PC-9 (cell line): ENCODE data around the gene CDKN2C.

ENCODE experiments used
- EZH2 ChIP-seq: fragments of 200-600 bp; sonication (generic); IDR thresholded peaks from 2 replicates; pipeline ENCODE4 v1.8.0; 2017; ENCODE audit warnings: antibody characterized with exemption, low read depth
- TF ChIP-seq, protein P1 (sequence below): fragments of 200-600 bp; sonication (generic); conservative IDR thresholded peaks from 2 replicates; pipeline ENCODE4 v1.6.1; 2017; ENCODE audit warnings: mixed run types, antibody characterized with exemption, mild to moderate bottlenecking, moderate library complexity

DNA sequence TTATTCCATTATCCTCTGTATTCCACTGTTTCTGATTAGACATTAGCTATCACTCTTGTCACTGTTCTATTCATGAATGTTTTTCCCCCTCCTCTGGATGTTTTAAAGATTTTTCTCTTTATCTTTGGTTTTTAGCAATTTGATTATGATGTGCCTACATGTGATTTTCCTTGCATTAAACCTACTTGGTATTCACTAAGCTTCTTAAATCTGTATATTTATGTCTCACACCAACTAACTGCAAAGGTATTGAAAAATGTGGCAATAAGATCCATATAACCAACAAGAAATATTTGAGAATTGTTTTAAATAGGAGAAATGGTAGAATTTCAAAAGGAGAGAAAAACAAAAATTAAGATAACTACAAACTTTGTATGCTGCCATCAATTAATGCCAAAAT lies 35.2 kb upstream of the CDKN2C start:
- TF ChIP-seq, protein P1, sequence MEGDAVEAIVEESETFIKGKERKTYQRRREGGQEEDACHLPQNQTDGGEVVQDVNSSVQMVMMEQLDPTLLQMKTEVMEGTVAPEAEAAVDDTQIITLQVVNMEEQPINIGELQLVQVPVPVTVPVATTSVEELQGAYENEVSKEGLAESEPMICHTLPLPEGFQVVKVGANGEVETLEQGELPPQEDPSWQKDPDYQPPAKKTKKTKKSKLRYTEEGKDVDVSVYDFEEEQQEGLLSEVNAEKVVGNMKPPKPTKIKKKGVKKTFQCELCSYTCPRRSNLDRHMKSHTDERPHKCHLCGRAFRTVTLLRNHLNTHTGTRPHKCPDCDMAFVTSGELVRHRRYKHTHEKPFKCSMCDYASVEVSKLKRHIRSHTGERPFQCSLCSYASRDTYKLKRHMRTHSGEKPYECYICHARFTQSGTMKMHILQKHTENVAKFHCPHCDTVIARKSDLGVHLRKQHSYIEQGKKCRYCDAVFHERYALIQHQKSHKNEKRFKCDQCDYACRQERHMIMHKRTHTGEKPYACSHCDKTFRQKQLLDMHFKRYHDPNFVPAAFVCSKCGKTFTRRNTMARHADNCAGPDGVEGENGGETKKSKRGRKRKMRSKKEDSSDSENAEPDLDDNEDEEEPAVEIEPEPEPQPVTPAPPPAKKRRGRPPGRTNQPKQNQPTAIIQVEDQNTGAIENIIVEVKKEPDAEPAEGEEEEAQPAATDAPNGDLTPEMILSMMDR, result no peak
- no peak for TF ChIP-seq EZH2
